Ureter (tissue), 1 donor: ENCODE data around the gene CLNK. TPM values are rescaled to one million over a fixed set of nuclear protein-coding genes. Genes with fewer than 3 reads are reported as not detected.

Source experiments
- DNase-seq: peaks from one replicate; pipeline ENCODE4 v3.0.0-alpha.2; 2020; ENCODE audit warnings: low spot score
- total RNA-seq: library from RNA; stranded (reverse); gene quantifications from one replicate; pipeline ENCODE4 v1.2.4, GENCODE V29; 2023
- donor health status: DM: yes; HTN: yes; CAD: no.

The CLNK gene
- total RNA-seq, 1 donor from 2014 or later = 0.31 TPM

GRCh38 chr4:10506077-10506476, 178.5 kb downstream of the CLNK start:
- no peak for DNase-seq

GRCh38 chr4:10504570-10505179, 179.9 kb downstream of the CLNK start:
- DNase-seq = no peak

- DNase-seq = no peak
These were observed 181.9 kb downstream of the CLNK start for GRCh38 chr4:10502717-10503116.

GRCh38 chr4:10500776-10501175, 183.8 kb downstream of the CLNK start:
- no peak for DNase-seq

GRCh38 chr4:10496200-10496599, 188.4 kb downstream of the CLNK start:
- no peak for DNase-seq

- no peak for DNase-seq
These were observed 188.9 kb downstream of the CLNK start for GRCh38 chr4:10495651-10496050.

- DNase-seq = no peak
These were observed 192.1 kb downstream of the CLNK start for GRCh38 chr4:10492464-10492863.

- no peak for DNase-seq
These were observed 193.2 kb downstream of the CLNK start for GRCh38 chr4:10491401-10491800.

GRCh38 chr4:10490996-10491395, 193.6 kb downstream of the CLNK start:
- no peak for DNase-seq

- no peak for DNase-seq
These were observed 201.7 kb downstream of the CLNK start for GRCh38 chr4:10482913-10483312.

- DNase-seq = no peak
These were observed 204.0 kb downstream of the CLNK start for GRCh38 chr4:10480616-10481015.

- no peak for DNase-seq
These were observed 205.9 kb downstream of the CLNK start for GRCh38 chr4:10478621-10479020.

GRCh38 chr4:10470505-10470904, 214.1 kb downstream of the CLNK start:
- no peak for DNase-seq

- DNase-seq = no peak
These were observed 218.4 kb downstream of the CLNK start for GRCh38 chr4:10466161-10466560.

GRCh38 chr4:10462876-10463275, 221.7 kb downstream of the CLNK start:
- DNase-seq = no peak

- DNase-seq = no peak
These were observed 222.6 kb downstream of the CLNK start for GRCh38 chr4:10461850-10462400.

- no peak for DNase-seq
These were observed 223.3 kb downstream of the CLNK start for GRCh38 chr4:10461091-10461849.

GRCh38 chr4:10460313-10461047, 224.1 kb downstream of the CLNK start:
- no peak for DNase-seq

GRCh38 chr4:10459305-10459704, 225.3 kb downstream of the CLNK start:
- DNase-seq = no peak

- no peak for DNase-seq
These were observed 226.4 kb downstream of the CLNK start for GRCh38 chr4:10458177-10458576.

GRCh38 chr4:10457255-10457801, 227.2 kb downstream of the CLNK start, which contains the start of gene ZNF518B:
Gene ZNF518B, minus strand, starts transcription at chr4:10457426. Its CDS starts 11,098 bp downstream, at chr4:10446328.
- peak; percentile 71 for DNase-seq

- no peak for DNase-seq
These were observed 227.8 kb downstream of the CLNK start for GRCh38 chr4:10456595-10457254.
